ENCODE data around the gene ANO7. TPM values are rescaled to one million over a fixed set of nuclear protein-coding genes. Genes with fewer than 3 reads are reported as not detected.
A peak's percentile ranks its signal among the peaks of the same experiment; 100 is the strongest.

Gene ANO7
- total and polyA plus RNA-seq, 2 of the 13 experiments (the other 11 are each of a cell fraction or from before 2014, with no cell fraction given), result 4.1 to 4.9 TPM

GRCh38 chr2:241263061-241263460 is 74.6 kb downstream of the ANO7 start:
- TF ChIP-seq NRL (CRISPR knock-in tag; IDR thresholded peaks at IDR 0.05; ENCODE audit: borderline replicate concordance) (0 out of 2 replicates have a peak, but pooled peaks have one; percentile 65), THYN1 (CRISPR knock-in tag; IDR thresholded peaks at IDR 0.05; ENCODE audit: borderline replicate concordance, low read depth) (no peak)
- Histone ChIP-seq H3K4me3 (replicated peaks in 1 of 3; ENCODE audit: insufficient read depth in 1 of 3, low read depth in 2 of 3, low read length in 3 of 3) (no peak overlapping the region), H2AFZ (ENCODE audit: low read length) (no peak overlapping the region), H4K20me1 (ENCODE audit: insufficient read depth, low read length) (peaks cover 74% of the 10 kb centered on the region), H3K36me3 (replicated peaks in 1 of 2; ENCODE audit: control insufficient read depth in 1 of 2, insufficient read depth in 2 of 2, low read length in 2 of 2) (peaks cover 57 to 90% of the 10 kb centered on the region in 2 experiments), H3K9ac (ENCODE audit: insufficient read depth, low read depth, low read length) (no peak overlapping the region), H3K4me1 (ENCODE audit: insufficient read depth, low read length) (peaks cover 17% of the 10 kb centered on the region), H3K27me3 (ENCODE audit: control insufficient read depth in 1 of 2, insufficient read depth in 2 of 2, low read length in 2 of 2) (no peaks in the 10 kb centered on the region), H3K4me2 (ENCODE audit: low read depth, low read length) (no peak overlapping the region), H3K79me2 (ENCODE audit: insufficient read depth, low read length) (peaks cover 84% of the 10 kb centered on the region), H3K27ac (ENCODE audit: extremely low read length, insufficient read depth, low read length) (no peak overlapping the region), H3K9me3 (ENCODE audit: low read length) (no peaks in the 10 kb centered on the region)
- in situ Hi-C loops (cut with HindIII; ENCODE audit: extremely low pct_ligation_motif_present, low pct_unique_long_range_greater_than_20kb), result no loop called here
- DNase-seq (ENCODE audit: low spot score) (no peak), FAIRE-seq (no peak), ATAC-seq (no peak)
- ChIA-PET CTCF (ENCODE audit: low intra/inter-chr PET ratio, low total read pairs) (no interaction called here), POLR2A (no interaction called here)
- no TSS peak for BruUV-seq (replicated peaks)
- intact Hi-C loops (cut with micrococcal nuclease; ENCODE audit: unreplicated experiment), result no loop called here
- 97% methylated on average over 7 of the region's 7 CpGs for WGBS (ENCODE audit: low lambda C conversion rate)

- Histone ChIP-seq H3K27me3 (ENCODE audit: control insufficient read depth in 1 of 2, insufficient read depth in 2 of 2, low read length in 2 of 2) (no peaks in the 10 kb centered on the region), H3K4me3 (replicated peaks in 1 of 3; ENCODE audit: insufficient read depth in 1 of 3, low read depth in 2 of 3, low read length in 3 of 3) (no peak overlapping the region), H3K9me3 (ENCODE audit: low read length) (no peaks in the 10 kb centered on the region), H3K27ac (ENCODE audit: extremely low read length, insufficient read depth, low read length) (no peak overlapping the region), H2AFZ (ENCODE audit: low read length) (no peak overlapping the region), H3K9ac (ENCODE audit: insufficient read depth, low read depth, low read length) (no peak overlapping the region), H3K4me1 (ENCODE audit: insufficient read depth, low read length) (peaks cover 41% of the 10 kb centered on the region), H3K79me2 (ENCODE audit: insufficient read depth, low read length) (peaks cover 88% of the 10 kb centered on the region), H3K36me3 (replicated peaks in 1 of 2; ENCODE audit: control insufficient read depth in 1 of 2, insufficient read depth in 2 of 2, low read length in 2 of 2) (peaks cover 57 to 83% of the 10 kb centered on the region in 2 experiments), H3K4me2 (ENCODE audit: low read depth, low read length) (no peak overlapping the region), H4K20me1 (ENCODE audit: insufficient read depth, low read length) (peaks cover 82% of the 10 kb centered on the region)
- TF ChIP-seq MED8 (CRISPR knock-in tag; IDR thresholded peaks at IDR 0.05; ENCODE audit: insufficient replicate concordance) (peak; percentile 27), RBM22 (optimal IDR thresholded peaks at IDR 0.05; ENCODE audit: low read length) (peak; percentile 29), HDAC1 (CRISPR knock-in tag; IDR thresholded peaks at IDR 0.05) (no peak)
- DNase-seq (ENCODE audit: low spot score) (no peak), ATAC-seq (no peak), FAIRE-seq (no peak)
- BruUV-seq (replicated peaks), result no TSS peak
- 97% methylated on average over 5 of the region's 5 CpGs for WGBS (ENCODE audit: low lambda C conversion rate)
- in situ Hi-C loops (cut with HindIII; ENCODE audit: extremely low pct_ligation_motif_present, low pct_unique_long_range_greater_than_20kb), result loop anchor here (5.0 kb wide), 1 partner anchor 52 kb away; the partner anchor contains the start of genes HDLBP and SEPTIN2
- intact Hi-C loops (cut with micrococcal nuclease; ENCODE audit: unreplicated experiment), result no loop called here
- POLR2A ChIA-PET, result no interaction called here
- CTCF ChIA-PET (ENCODE audit: low intra/inter-chr PET ratio, low total read pairs), result no interaction called here
Observed at GRCh38 chr2:241265506-241265905, 77.0 kb downstream of the ANO7 start.
